IMR-90 (cell line): ENCODE results near the gene MTMR6. TPM values are rescaled to one million over a fixed set of nuclear protein-coding genes. Genes with fewer than 3 reads are reported as not detected.

Experiments
- ATAC-seq: fragments of 200-7000 bp; cut with Tn5 transposase; 2 replicates; pipeline ENCODE4 v1.9.1; 2020; ENCODE audit warnings: low read depth, mild to moderate bottlenecking, moderate library complexity
- BruUV-seq: library from RNA; stranded (reverse); fragments of 400-500 nt; replicated peaks from 2 replicates; lab custom pipeline; 2021; lab: Mats Ljungman, UMichigan
- CTCF ChIA-PET: fragments of 300-600 bp; formaldehyde crosslinking; extraction: SDS; loops from one replicate; lab custom pipeline; 2021; ENCODE audit warnings: antibody characterized with exemption; lab: Yijun Ruan, JAX
- POLR2A ChIA-PET: fragments of 300-600 bp; sonication (Branson Sonifier 250); formaldehyde crosslinking; loops from one replicate; lab custom pipeline; 2022; ENCODE audit warnings: antibody characterized with exemption; ENCODE audit not compliant: unreplicated experiment; lab: Charles Lee
- DNase-seq: peaks from one replicate; pipeline ENCODE4 v3.0.0; 2013
- H2AFZ ChIP-seq: replicated peaks from 2 replicates; pipeline ENCODE3; 2013; ENCODE audit warnings: low read length, mild to moderate bottlenecking; ENCODE audit not compliant: poor library complexity
- H2AK5ac ChIP-seq: 2 replicates; pipeline ENCODE4 v1.6.1; 2013; ENCODE audit warnings: low read depth, low read length, inconsistent platforms
- H2AK9ac ChIP-seq: replicated peaks from 2 replicates; pipeline ENCODE3; 2013; ENCODE audit warnings: mild to moderate bottlenecking, low read depth, low read length, moderate library complexity; ENCODE audit not compliant: poor library complexity
- H2BK120ac ChIP-seq: 2 replicates; pipeline ENCODE4 v1.6.1; 2013; ENCODE audit warnings: low read depth, low read length, inconsistent platforms
- H2BK15ac ChIP-seq: 3 replicates; pipeline ENCODE4 v1.6.1; 2013; ENCODE audit warnings: low read depth, low read length, inconsistent platforms
- H2BK20ac ChIP-seq: 2 replicates; pipeline ENCODE4 v1.6.1; 2013; ENCODE audit warnings: low read depth, mild to moderate bottlenecking, inconsistent platforms, low read length, moderate library complexity
- H2BK5ac ChIP-seq: 2 replicates; pipeline ENCODE4 v1.6.1; 2013; ENCODE audit warnings: mild to moderate bottlenecking, low read depth, low read length, inconsistent platforms; ENCODE audit not compliant: poor library complexity, severe bottlenecking
- H3K14ac ChIP-seq: replicated peaks from 2 replicates; pipeline ENCODE4 v1.6.1; 2013; ENCODE audit warnings: low read depth, low read length, inconsistent platforms
- H3K18ac ChIP-seq: 2 replicates; pipeline ENCODE4 v1.6.1; 2013; ENCODE audit warnings: low read depth, low read length, control low read depth
- H3K23ac ChIP-seq: 2 replicates; pipeline ENCODE4 v1.6.1; 2013; ENCODE audit warnings: low read depth, low read length, inconsistent platforms
- H3K27ac ChIP-seq: 2 replicates; pipeline ENCODE4 v1.5.1; 2013; ENCODE audit warnings: mild to moderate bottlenecking, control low read depth, low read length; ENCODE audit not compliant: insufficient read depth
- H3K27me3 ChIP-seq: 2 replicates; pipeline ENCODE4 v1.6.1; 2013; ENCODE audit warnings: low read length; ENCODE audit not compliant: control insufficient read depth, insufficient read depth
- H3K36me3 ChIP-seq: 2 replicates; pipeline ENCODE4 v1.6.1; 2013; ENCODE audit warnings: low read length, mixed read lengths; ENCODE audit not compliant: control insufficient read depth, insufficient read depth
- H3K4ac ChIP-seq: 2 replicates; pipeline ENCODE4 v1.6.1; 2013; ENCODE audit warnings: low read depth, low read length, inconsistent platforms
- H3K4me1 ChIP-seq: 2 replicates; pipeline ENCODE4 v1.6.1; 2013; ENCODE audit warnings: low read length, mixed read lengths; ENCODE audit not compliant: control insufficient read depth, insufficient read depth
- H3K4me2 ChIP-seq: 2 replicates; pipeline ENCODE4 v1.6.1; 2013; ENCODE audit warnings: low read depth, mild to moderate bottlenecking, control low read depth, low read length, moderate library complexity
- H3K4me3 ChIP-seq: 2 replicates; pipeline ENCODE4 v1.5.1; 2013; ENCODE audit warnings: low read depth, mild to moderate bottlenecking, control low read depth, low read length, moderate library complexity; ENCODE audit not compliant: insufficient read depth
- H3K56ac ChIP-seq: 2 replicates; pipeline ENCODE4 v1.6.1; 2013; ENCODE audit warnings: low read length, inconsistent platforms; ENCODE audit not compliant: insufficient read depth; ENCODE audit errors: extremely low read depth
- H3K79me1 ChIP-seq, 2 experiments: 2 replicates each; pipeline ENCODE4 v1.6.1; 2013; ENCODE audit warnings: low read length in 2 of 2, inconsistent platforms in 1 of 2, low read depth in 1 of 2
- H3K9ac ChIP-seq: 2 replicates; pipeline ENCODE4 v1.6.1; 2013; ENCODE audit warnings: low read depth, low read length, control low read depth
- H3K9me1 ChIP-seq: 2 replicates; pipeline ENCODE4 v1.6.1; 2013; ENCODE audit warnings: low read length, inconsistent platforms; ENCODE audit not compliant: insufficient read depth
- H3K9me3 ChIP-seq: 2 replicates; pipeline ENCODE4 v1.6.1; 2013; ENCODE audit warnings: low read length; ENCODE audit not compliant: control insufficient read depth, insufficient read depth
- H4K20me1 ChIP-seq: 2 replicates; pipeline ENCODE4 v1.6.1; 2013; ENCODE audit warnings: low read length, inconsistent platforms; ENCODE audit not compliant: insufficient read depth
- H4K5ac ChIP-seq: 2 replicates; pipeline ENCODE4 v1.6.1; 2013; ENCODE audit warnings: mild to moderate bottlenecking, low read depth, low read length, control low read depth
- H4K8ac ChIP-seq, 2 experiments: 2 replicates each; pipeline ENCODE4 v1.6.1; 2013; ENCODE audit warnings: low read depth in 2 of 2, low read length in 2 of 2, control low read depth in 1 of 2, inconsistent platforms in 1 of 2
- H4K91ac ChIP-seq: 2 replicates; pipeline ENCODE4 v1.6.1; 2013; ENCODE audit warnings: low read depth, low read length, inconsistent platforms; ENCODE audit not compliant: insufficient read depth
- ELK1 ChIP-seq: fragments of 150-350 bp; IDR thresholded peaks from 2 replicates; pipeline ENCODE4 v1.6.1; 2016; ENCODE audit warnings: low read depth, mild to moderate bottlenecking, low read length, moderate library complexity, borderline replicate concordance
- MAZ ChIP-seq: IDR thresholded peaks from 2 replicates; pipeline ENCODE4 v1.6.1; 2012; ENCODE audit warnings: low read depth, mild to moderate bottlenecking, low read length, improper control_type of control experiment, moderate library complexity, borderline replicate concordance
- MXI1 ChIP-seq: IDR thresholded peaks from 2 replicates; pipeline ENCODE4 v1.6.1; 2012; ENCODE audit warnings: low read depth, mild to moderate bottlenecking, low read length, moderate library complexity, borderline replicate concordance
- SMC3 ChIP-seq: fragments of 150-350 bp; IDR thresholded peaks from 2 replicates; pipeline ENCODE4 v1.6.1; 2016; ENCODE audit warnings: low read depth, mild to moderate bottlenecking, antibody characterized with exemption, low read length, moderate library complexity
- WGBS, 2 experiments: methylation state at CpG; one replicate each; pipeline versions ENCODE4 v1.1.5 to v1.1.7; 2013; ENCODE audit warnings: missing lambda C conversion rate in 2 of 2; ENCODE audit not compliant: insufficient read length in 1 of 2; ENCODE audit errors: extremely low coverage in 2 of 2; 5-methylcytosine and 5-hydroxymethylcytosine counted together
- dilution Hi-C: fragments of 300-500 bp; cut with HindIII; formaldehyde crosslinking; loops from one replicate; pipeline ENCODE4 v1.14.3; 2018; ENCODE audit warnings: low sequenced_read_pairs; ENCODE audit not compliant: unreplicated experiment
- in situ Hi-C: fragments of 300-500 bp; cut with MboI; formaldehyde crosslinking; loops from 3 replicates; pipeline ENCODE4 v1.14.3; 2019; ENCODE audit warnings: low sequenced_read_pairs, inconsistent platforms, mixed read lengths
- intact Hi-C: fragments of 100-400 bp; cut with micrococcal nuclease; formaldehyde crosslinking; loops from 2 replicates; pipeline ENCODE4 v1.10.0; 2022
- polyA plus RNA-seq, 3 experiments: library from polyadenylated mRNA; depleted of rRNA; stranded (reverse); fragments of >200 nt; gene quantifications; 2 replicates each; pipeline ENCODE4 v1.2.3, GENCODE V29; 2012; ENCODE audit warnings: low replicate concordance in 1 of 3
- total RNA-seq: library from RNA; depleted of rRNA; stranded (reverse); fragments of >200 nt; gene quantifications from 2 replicates; pipeline ENCODE4 v1.2.3, GENCODE V29; 2012

The MTMR6 gene
- total and polyA plus RNA-seq, 2 of the 4 experiments (the other 2 are of a cell fraction) = 9.4 to 21.7 TPM

GRCh38 chr13:25218019-25218418 is 69.3 kb downstream of the MTMR6 start:
- in situ Hi-C loops (no loop called here), intact Hi-C loops (no loop called here), dilution Hi-C loops (no loop called here)
- H2BK120ac ChIP-seq = no peak overlapping the region
- no peak overlapping the region for H3K4ac ChIP-seq
- H2BK5ac ChIP-seq = no peak overlapping the region
- H4K91ac ChIP-seq = no peak overlapping the region
- no peaks in the 10 kb centered on the region for H3K36me3 ChIP-seq
- no peak overlapping the region for H2AK9ac ChIP-seq
- H3K79me1 ChIP-seq = no peaks in the 10 kb centered on the region
- no peaks in the 10 kb centered on the region for H3K9me1 ChIP-seq
- H3K27ac ChIP-seq = no peak overlapping the region
- no peak overlapping the region for H3K14ac ChIP-seq
- ATAC-seq = no peak
- no peak overlapping the region for H2BK20ac ChIP-seq
- no CpG with 5 or more reads among the region's 5 CpGs for WGBS, 2 experiments
- POLR2A ChIA-PET = no interaction called here
- H3K56ac ChIP-seq = no peak overlapping the region
- no TSS peak for BruUV-seq
- H3K18ac ChIP-seq = no peak overlapping the region
- no peak overlapping the region for H2AK5ac ChIP-seq
- no peak overlapping the region for H2BK15ac ChIP-seq
- no peak overlapping the region for H3K9ac ChIP-seq
- no peak overlapping the region for H3K4me3 ChIP-seq
- H3K4me2 ChIP-seq = no peak overlapping the region
- H4K5ac ChIP-seq = no peak overlapping the region
- no peak overlapping the region for H4K8ac ChIP-seq
- CTCF ChIA-PET = no interaction called here
- no peaks in the 10 kb centered on the region for H4K20me1 ChIP-seq
- no peaks in the 10 kb centered on the region for H3K4me1 ChIP-seq
- H3K27me3 ChIP-seq = peaks cover 4% of the 10 kb centered on the region
- H3K9me3 ChIP-seq = no peaks in the 10 kb centered on the region
- H3K23ac ChIP-seq = no peak overlapping the region
- H2AFZ ChIP-seq = no peak overlapping the region
- TF ChIP-seq SMC3 (no peak), ELK1 (no peak), MXI1 (no peak), MAZ (no peak)
- DNase-seq = no peak
